GM23338 (cell line): ENCODE results near the gene MED17. TPM values are rescaled to one million over a fixed set of nuclear protein-coding genes. Genes with fewer than 3 reads are reported as not detected.

ENCODE experiments used
- ATAC-seq: fragments of 200-7000 bp; cut with Tn5 transposase; 3 replicates; pipeline ENCODE4 v1.9.1; 2020
- DNase-seq: peaks from one replicate; pipeline ENCODE4 v3.0.0-alpha.2; 2015; ENCODE audit warnings: low spot score
- H2AFZ ChIP-seq: fragments of 200-600 bp; sonication (generic); 2 replicates; pipeline ENCODE4 v1.8.0; 2016; ENCODE audit warnings: antibody characterized with exemption, mild to moderate bottlenecking, moderate library complexity
- H3F3A ChIP-seq: fragments of 200-600 bp; sonication (generic); replicated peaks from 2 replicates; pipeline ENCODE4 v1.8.0; 2017; ENCODE audit warnings: antibody characterized with exemption, mixed run types, low read depth
- H3K27ac ChIP-seq: fragments of 200-600 bp; sonication (generic); 2 replicates; pipeline ENCODE4 v1.6.1; 2016; ENCODE audit warnings: low read depth
- H3K27me3 ChIP-seq: fragments of 200-600 bp; sonication (generic); 2 replicates; pipeline ENCODE4 v1.8.0; 2016; ENCODE audit warnings: mild to moderate bottlenecking, mixed run types, moderate library complexity; ENCODE audit not compliant: insufficient read depth
- H3K36me3 ChIP-seq: fragments of 200-600 bp; sonication (generic); 2 replicates; pipeline ENCODE4 v1.8.0; 2016; ENCODE audit warnings: mild to moderate bottlenecking; ENCODE audit not compliant: insufficient read depth
- H3K4me1 ChIP-seq: fragments of 200-600 bp; sonication (generic); 2 replicates; pipeline ENCODE4 v1.8.0; 2016; ENCODE audit warnings: mild to moderate bottlenecking, moderate library complexity; ENCODE audit not compliant: insufficient read depth
- H3K4me2 ChIP-seq: fragments of 200-600 bp; sonication (generic); 2 replicates; pipeline ENCODE4 v1.7.1; 2017; ENCODE audit warnings: mixed run types
- H3K4me3 ChIP-seq: fragments of 200-600 bp; sonication (generic); 2 replicates; pipeline ENCODE4 v1.6.1; 2016; ENCODE audit warnings: mixed run types
- H3K79me2 ChIP-seq: fragments of 200-600 bp; sonication (generic); replicated peaks from 2 replicates; pipeline ENCODE4 v1.8.0; 2017; ENCODE audit warnings: mild to moderate bottlenecking; ENCODE audit not compliant: insufficient read depth
- H3K9me2 ChIP-seq: fragments of 200-600 bp; sonication (generic); 2 replicates; pipeline ENCODE4 v1.8.0; 2017; ENCODE audit not compliant: insufficient read depth
- H4K20me1 ChIP-seq: fragments of 200-600 bp; sonication (generic); replicated peaks from 2 replicates; pipeline ENCODE4 v1.8.0; 2017; ENCODE audit warnings: mild to moderate bottlenecking; ENCODE audit not compliant: insufficient read depth
- H3K27ac Mint-ChIP-seq: 2 replicates; pipeline ENCODE4 v1.8.0; 2020; ENCODE audit warnings: inconsistent platforms, mild to moderate bottlenecking, moderate library complexity, mixed read lengths
- H3K27me3 Mint-ChIP-seq: 3 replicates; pipeline ENCODE4 v1.8.0; 2022; ENCODE audit warnings: low read depth, mild to moderate bottlenecking, moderate library complexity, mixed read lengths, inconsistent platforms; ENCODE audit not compliant: insufficient read depth, poor library complexity
- H3K36me3 Mint-ChIP-seq: 3 replicates; pipeline ENCODE4 v1.8.0; 2021; ENCODE audit warnings: low read depth, mild to moderate bottlenecking, inconsistent platforms, moderate library complexity, mixed read lengths
- H3K4me1 Mint-ChIP-seq: 3 replicates; pipeline ENCODE4 v1.8.0; 2020; ENCODE audit warnings: mild to moderate bottlenecking, inconsistent platforms, mixed read lengths
- H3K4me3 Mint-ChIP-seq: 3 replicates; pipeline ENCODE4 v1.8.0; 2021; ENCODE audit warnings: moderate library complexity, mild to moderate bottlenecking, inconsistent platforms, mixed read lengths
- H3K9me3 Mint-ChIP-seq: 3 replicates; pipeline ENCODE4 v1.8.0; 2020; ENCODE audit warnings: moderate library complexity, mild to moderate bottlenecking, inconsistent platforms, mixed read lengths
- CREB1 ChIP-seq: fragments of 250-450 bp; sonication (Bioruptor Pico); IDR thresholded peaks from 2 replicates; pipeline ENCODE4 v1.5.0; 2020; ENCODE audit warnings: low read depth, mild to moderate bottlenecking, moderate library complexity
- EZH2phosphoT487 ChIP-seq: fragments of 200-600 bp; sonication (generic); IDR thresholded peaks from one replicate; pipeline ENCODE4 v1.8.1; 2018; ENCODE audit warnings: antibody characterized with exemption; ENCODE audit not compliant: unreplicated experiment
- JUNB ChIP-seq: IDR thresholded peaks from one replicate; pipeline ENCODE4 v1.6.1; 2016; ENCODE audit warnings: antibody characterized with exemption; ENCODE audit not compliant: unreplicated experiment
- NANOG ChIP-seq: IDR thresholded peaks from 2 replicates; pipeline ENCODE4 v1.6.1; 2016; ENCODE audit warnings: antibody characterized with exemption, borderline replicate concordance
- POLR2AphosphoS5 ChIP-seq: IDR thresholded peaks from 2 replicates; pipeline ENCODE4 v1.6.1; 2016; ENCODE audit warnings: antibody characterized with exemption, low read depth
- ZNF331 ChIP-seq: fragments of 250-450 bp; sonication (Bioruptor Pico); IDR thresholded peaks from 2 replicates; pipeline ENCODE4 v1.5.0; 2020; ENCODE audit warnings: low read depth, mild to moderate bottlenecking, moderate library complexity
- polyA plus RNA-seq: library from polyadenylated mRNA; unstranded; fragments of >200 nt; fragmentation: Nextera tagmentation; extraction: Ambion mirVana; gene quantifications from 2 replicates; pipeline ENCODE4 v1.2.1, GENCODE V29; 2016
- total RNA-seq: library from RNA; depleted of rRNA; stranded (reverse); fragments of >200 nt; shearing (Covaris generic); gene quantifications from 2 replicates; pipeline ENCODE4 v1.2.3, GENCODE V29; 2014
- TF ChIP-seq, protein P1 (sequence below), 2 experiments: fragments of 200-600 bp in 1 of 2; sonication (generic) in 1 of 2; conservative IDR thresholded peaks; 2 replicates each; pipeline versions ENCODE4 v1.5.1 to v1.6.1; 2016 to 2017; ENCODE audit warnings: antibody characterized with exemption in 2 of 2, low read depth in 2 of 2, mild to moderate bottlenecking in 2 of 2, moderate library complexity in 1 of 2
- TF ChIP-seq, protein P2 (sequence below): IDR thresholded peaks from 2 replicates; pipeline ENCODE4 v1.6.1; 2016; ENCODE audit warnings: antibody characterized with exemption

The MED17 gene
- total and polyA plus RNA-seq, 2 experiments from 2014 or later = 19.1 to 31.2 TPM

DNA sequence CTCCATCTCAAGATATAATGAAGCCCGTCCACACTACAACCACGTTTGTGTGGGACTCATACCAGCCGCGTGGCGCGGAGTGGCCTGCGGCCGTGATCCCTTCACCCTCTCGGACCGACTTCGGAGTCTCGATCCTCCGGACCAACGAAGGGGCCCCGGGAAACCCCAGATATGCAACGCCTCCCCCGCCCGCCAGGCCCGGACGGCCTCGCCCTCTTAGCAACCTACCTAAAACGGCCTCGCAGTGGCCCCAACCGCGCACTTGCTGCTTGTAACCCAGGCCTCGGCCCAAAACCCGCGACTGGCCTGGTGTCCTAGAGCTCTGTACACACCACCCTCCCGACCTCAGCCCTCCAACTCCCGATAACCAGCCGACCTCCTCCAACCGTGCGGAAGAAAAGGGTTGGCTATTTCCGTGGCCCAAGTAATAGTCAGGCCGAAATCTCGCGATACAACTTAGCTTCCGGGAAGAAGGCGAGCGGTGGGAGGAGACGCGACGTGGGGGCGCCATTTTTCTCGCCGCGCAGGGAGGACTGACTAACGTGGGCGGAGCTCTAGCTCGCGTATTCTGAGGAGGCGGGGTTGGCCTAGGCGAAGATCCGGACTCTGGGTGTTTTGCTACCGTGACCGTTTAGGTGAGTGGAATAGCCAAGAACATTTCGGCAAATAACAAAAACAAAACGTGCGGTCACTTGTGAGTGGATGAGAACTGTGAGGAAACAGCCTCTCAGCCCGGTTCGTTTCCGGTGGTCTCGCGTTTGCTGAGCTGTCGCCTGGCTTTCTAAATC is 42.8 kb upstream of the MED17 start, which contains the start of the genes C11orf54 and TAF1D:
Gene C11orf54 (plus strand): TSS at position 579 of the 788 bp plus-strand sequence. CDS start 5,722 bp downstream, outside the sequence.
Gene TAF1D (minus strand): TSS at position 402 of the 788 bp plus-strand sequence. CDS start 2,191 bp downstream, outside the sequence.
- peaks cover 16% of the 10 kb centered on the region for H3F3A ChIP-seq
- Mint-ChIP-seq H3K9me3 (peaks cover 7% of the 10 kb centered on the region; the same call in 2 of the 3 replicates), H3K27ac (peak within 1 kb of the TSS; percentile 100), H3K4me3 (peak within 1 kb of the TSS; percentile 100), H3K4me1 (peaks cover 39% of the 10 kb centered on the region), H3K27me3 (peaks cover 22% of the 10 kb centered on the region), H3K36me3 (peaks cover 52% of the 10 kb centered on the region)
- DNase-seq (peak; percentile 99), ATAC-seq (peak; percentile 80)
- peaks cover 29% of the 10 kb centered on the region for H4K20me1 ChIP-seq
- H3K4me2 ChIP-seq = peak within 1 kb of the TSS; percentile 80
- peaks cover 22% of the 10 kb centered on the region for H3K4me1 ChIP-seq
- peak within 1 kb of the TSS; percentile 90 for H2AFZ ChIP-seq
- H3K4me3 ChIP-seq = peak within 1 kb of the TSS; percentile 63
- peak within 1 kb of the TSS; percentile 90 for H3K27ac ChIP-seq
- H3K9me2 ChIP-seq = no peaks in the 10 kb centered on the region
- H3K36me3 ChIP-seq = peaks cover 37% of the 10 kb centered on the region
- TF ChIP-seq POLR2AphosphoS5 (peak; percentile 99), CREB1 (peak; percentile 53; the same call in 1 of the 2 replicates), ZNF331 (CRISPR knock-in tag) (no peak)
- TF ChIP-seq, protein P1, sequence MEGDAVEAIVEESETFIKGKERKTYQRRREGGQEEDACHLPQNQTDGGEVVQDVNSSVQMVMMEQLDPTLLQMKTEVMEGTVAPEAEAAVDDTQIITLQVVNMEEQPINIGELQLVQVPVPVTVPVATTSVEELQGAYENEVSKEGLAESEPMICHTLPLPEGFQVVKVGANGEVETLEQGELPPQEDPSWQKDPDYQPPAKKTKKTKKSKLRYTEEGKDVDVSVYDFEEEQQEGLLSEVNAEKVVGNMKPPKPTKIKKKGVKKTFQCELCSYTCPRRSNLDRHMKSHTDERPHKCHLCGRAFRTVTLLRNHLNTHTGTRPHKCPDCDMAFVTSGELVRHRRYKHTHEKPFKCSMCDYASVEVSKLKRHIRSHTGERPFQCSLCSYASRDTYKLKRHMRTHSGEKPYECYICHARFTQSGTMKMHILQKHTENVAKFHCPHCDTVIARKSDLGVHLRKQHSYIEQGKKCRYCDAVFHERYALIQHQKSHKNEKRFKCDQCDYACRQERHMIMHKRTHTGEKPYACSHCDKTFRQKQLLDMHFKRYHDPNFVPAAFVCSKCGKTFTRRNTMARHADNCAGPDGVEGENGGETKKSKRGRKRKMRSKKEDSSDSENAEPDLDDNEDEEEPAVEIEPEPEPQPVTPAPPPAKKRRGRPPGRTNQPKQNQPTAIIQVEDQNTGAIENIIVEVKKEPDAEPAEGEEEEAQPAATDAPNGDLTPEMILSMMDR (conservative IDR thresholded peaks at IDR 0.05; ENCODE audit: low read depth in 2 of 2) = peak in 1 of 2 experiments; percentile 7; a peak in 1 of 4 replicates
- TF ChIP-seq, protein P2, sequence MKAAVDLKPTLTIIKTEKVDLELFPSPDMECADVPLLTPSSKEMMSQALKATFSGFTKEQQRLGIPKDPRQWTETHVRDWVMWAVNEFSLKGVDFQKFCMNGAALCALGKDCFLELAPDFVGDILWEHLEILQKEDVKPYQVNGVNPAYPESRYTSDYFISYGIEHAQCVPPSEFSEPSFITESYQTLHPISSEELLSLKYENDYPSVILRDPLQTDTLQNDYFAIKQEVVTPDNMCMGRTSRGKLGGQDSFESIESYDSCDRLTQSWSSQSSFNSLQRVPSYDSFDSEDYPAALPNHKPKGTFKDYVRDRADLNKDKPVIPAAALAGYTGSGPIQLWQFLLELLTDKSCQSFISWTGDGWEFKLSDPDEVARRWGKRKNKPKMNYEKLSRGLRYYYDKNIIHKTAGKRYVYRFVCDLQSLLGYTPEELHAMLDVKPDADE = peak; percentile 72; the same call in 1 of the 2 replicates
- H3K79me2 ChIP-seq = peaks cover 81% of the 10 kb centered on the region
- no peaks in the 10 kb centered on the region for H3K27me3 ChIP-seq

DNA sequence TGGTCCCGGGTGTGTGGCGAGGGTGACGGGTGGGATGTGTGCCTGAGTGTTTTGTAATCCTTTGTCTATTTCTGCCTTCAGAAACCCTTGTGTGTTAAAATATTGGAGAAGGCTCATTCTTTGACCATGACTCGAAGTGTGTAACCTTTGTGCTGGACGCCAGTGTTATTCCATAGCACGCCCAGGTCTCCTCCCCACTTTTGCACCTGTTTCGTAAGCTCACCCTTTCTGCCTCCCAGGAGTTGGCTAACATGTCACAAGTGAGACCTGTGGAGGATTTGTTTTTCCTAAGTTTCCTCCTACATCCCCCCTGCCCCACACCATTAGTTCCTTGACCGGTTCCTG is 42.2 kb upstream of the MED17 start:
- DNase-seq (peak; percentile 51), ATAC-seq (peak; percentile 25)
- Mint-ChIP-seq H3K4me3 (peak overlapping the region; percentile 100), H3K36me3 (peaks cover 46% of the 10 kb centered on the region), H3K27me3 (peaks cover 22% of the 10 kb centered on the region), H3K27ac (peak overlapping the region; percentile 100), H3K4me1 (peaks cover 36% of the 10 kb centered on the region), H3K9me3 (peaks cover 7% of the 10 kb centered on the region; the same call in 2 of the 3 replicates)
- H3K27ac ChIP-seq = peak overlapping the region; percentile 56; the same call in 1 of the 2 replicates
- H3K27me3 ChIP-seq = no peaks in the 10 kb centered on the region
- peak overlapping the region; percentile 80 for H3K4me2 ChIP-seq
- peaks cover 12% of the 10 kb centered on the region for H3F3A ChIP-seq
- no peaks in the 10 kb centered on the region for H3K9me2 ChIP-seq
- peaks cover 31% of the 10 kb centered on the region for H3K36me3 ChIP-seq
- peak overlapping the region; percentile 63 for H3K4me3 ChIP-seq
- H3K79me2 ChIP-seq = peaks cover 77% of the 10 kb centered on the region
- H2AFZ ChIP-seq = peak overlapping the region; percentile 90
- TF ChIP-seq JUNB (no peak), CREB1 (no peak), NANOG (no peak), EZH2phosphoT487 (no peak), ZNF331 (CRISPR knock-in tag) (no peak)
- peaks cover 25% of the 10 kb centered on the region for H4K20me1 ChIP-seq
- peaks cover 22% of the 10 kb centered on the region for H3K4me1 ChIP-seq
